HG03108 (cell line): Measurements from ENCODE around the gene WDR1.

Experiments
- ATAC-seq: cut with Tn5 transposase; IDR thresholded peaks from one replicate; pipeline ENCODE4 v1.9.1; 2021; ENCODE audit warnings: moderate library complexity; ENCODE audit not compliant: unreplicated experiment

The WDR1 gene

DNA sequence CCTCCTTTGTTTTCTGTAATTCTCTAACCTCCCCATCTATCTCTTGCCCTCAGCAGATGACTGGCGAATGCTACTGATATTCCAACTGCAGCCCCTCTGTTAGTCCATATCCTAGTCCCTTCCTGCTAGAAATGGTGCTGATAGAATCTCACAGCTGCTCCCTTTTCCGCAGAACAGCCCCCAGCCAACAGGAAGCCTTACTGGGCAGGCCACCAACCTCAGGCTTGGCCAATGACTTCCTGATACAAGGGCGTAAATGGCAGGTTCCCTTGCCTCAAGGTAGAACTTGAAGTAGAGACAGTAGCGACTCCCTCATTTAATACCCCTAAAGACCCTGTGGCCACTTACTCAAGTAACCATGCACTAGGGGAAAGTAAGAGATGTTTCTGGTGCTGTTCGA is 68.6 kb downstream of the WDR1 start:
- ATAC-seq, result no peak

- ATAC-seq, result no peak
These were observed 70.1 kb downstream of the WDR1 start for GRCh38 chr4:10046471-10046870.

DNA sequence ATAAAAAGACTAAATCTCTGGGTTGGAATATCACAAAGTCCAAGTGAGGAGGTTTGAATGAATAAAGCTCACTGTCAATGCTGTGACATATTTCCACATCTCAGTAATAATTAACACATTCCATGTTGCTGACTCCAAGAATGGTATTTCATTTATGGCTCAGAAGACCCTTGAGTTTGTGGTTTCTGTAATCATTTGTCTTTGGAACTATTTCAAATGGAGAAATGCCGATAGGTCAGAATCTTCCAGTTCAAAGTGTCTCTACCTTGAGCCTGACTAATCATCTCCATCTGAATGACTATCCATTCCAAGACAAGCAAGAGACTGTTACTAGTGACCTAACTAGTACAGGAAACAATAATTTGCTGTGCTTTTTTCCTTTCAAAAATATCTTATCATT is 71.1 kb downstream of the WDR1 start:
- no peak for ATAC-seq

GRCh38 chr4:10041036-10041435 is 75.6 kb downstream of the WDR1 start:
- ATAC-seq, result no peak

- no peak for ATAC-seq
These were observed 76.3 kb downstream of the WDR1 start for GRCh38 chr4:10040049-10040892.

DNA sequence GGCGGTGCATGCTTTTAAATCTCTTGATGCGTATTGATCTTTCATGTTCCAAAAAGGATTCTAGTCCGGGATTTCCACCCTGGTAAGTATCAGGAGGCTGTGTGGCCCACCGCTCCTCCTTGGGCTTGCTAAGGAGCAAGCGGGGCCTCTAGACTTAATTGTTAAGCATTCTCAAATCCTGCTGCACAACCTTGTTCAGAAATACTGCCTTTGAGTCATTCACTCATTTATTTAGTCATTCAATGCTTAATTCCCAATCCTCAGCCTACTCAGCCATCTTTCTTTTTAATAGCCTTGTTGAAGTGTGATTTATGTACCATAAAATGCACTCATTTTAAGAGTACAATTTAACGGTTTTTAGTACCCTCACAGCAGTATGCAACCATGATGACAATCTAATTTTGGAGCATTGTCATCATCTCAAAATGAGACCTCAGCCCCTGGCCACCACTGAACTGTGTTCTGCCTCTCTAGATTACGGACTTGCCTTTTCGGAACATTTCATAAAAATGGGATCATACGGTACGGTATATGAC is 79.7 kb downstream of the WDR1 start:
- no peak for ATAC-seq

DNA sequence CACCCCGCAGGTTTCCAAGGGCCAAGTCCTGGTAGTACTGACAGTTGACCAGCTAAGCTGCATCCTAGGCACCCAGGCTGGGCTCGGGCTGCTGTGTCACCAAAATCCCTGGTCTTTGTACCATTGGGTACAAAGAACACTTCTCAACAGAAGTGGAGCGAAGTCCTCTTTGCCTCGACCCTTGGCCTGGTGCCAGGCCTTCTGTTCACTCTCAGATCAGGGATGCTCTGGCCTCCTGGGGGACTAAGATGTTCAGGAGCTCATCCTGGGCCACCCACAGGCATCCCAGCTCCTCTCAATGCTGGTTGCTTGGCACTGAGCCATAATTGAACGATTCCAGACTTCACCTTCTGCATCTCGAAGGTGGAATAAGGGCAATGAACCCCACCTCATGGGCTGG is 81.5 kb downstream of the WDR1 start:
- no peak for ATAC-seq

DNA sequence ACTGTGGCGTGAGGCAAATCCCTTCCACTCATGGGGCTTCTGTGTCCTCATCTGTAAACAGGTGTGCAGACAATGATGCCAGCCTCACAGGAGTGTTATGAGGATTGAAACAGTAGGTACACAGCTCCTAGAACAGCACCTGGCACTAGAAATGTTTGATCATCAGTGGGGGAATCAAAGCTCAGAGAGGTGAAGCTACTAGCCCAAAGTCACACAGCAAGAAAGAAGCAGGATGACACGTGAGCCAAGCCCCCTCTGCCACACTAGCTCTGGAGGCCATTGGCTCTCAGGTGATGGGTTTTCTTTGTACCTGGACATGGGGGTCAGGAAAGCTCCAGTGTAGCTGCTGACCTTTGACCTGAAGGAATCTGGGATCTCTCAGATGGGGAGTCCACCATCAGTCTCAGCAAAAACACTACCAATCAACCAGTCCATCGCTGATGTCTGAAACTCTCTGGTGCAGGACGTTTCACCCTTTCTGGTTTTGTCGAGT is 81.9 kb downstream of the WDR1 start:
- no peak for ATAC-seq

DNA sequence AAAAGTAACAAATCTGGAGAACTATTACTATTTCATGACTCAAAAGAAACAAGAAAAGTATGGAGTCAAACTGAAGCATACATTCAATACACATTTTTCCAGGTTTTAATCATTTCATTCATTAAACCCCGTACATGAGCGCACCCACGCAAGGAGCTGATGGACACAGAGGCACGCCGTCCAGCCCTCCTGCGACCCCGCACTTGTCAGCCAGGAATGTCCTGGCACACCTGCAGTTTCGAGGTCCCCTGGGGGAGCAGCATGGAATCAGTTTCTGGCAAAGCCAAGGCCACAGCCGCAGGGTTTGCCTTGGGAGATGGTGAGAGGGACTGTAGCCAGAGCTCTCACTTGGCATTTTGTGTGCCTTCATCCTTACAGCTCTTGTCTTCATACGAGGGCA is 82.5 kb downstream of the WDR1 start:
- ATAC-seq, result no peak

DNA sequence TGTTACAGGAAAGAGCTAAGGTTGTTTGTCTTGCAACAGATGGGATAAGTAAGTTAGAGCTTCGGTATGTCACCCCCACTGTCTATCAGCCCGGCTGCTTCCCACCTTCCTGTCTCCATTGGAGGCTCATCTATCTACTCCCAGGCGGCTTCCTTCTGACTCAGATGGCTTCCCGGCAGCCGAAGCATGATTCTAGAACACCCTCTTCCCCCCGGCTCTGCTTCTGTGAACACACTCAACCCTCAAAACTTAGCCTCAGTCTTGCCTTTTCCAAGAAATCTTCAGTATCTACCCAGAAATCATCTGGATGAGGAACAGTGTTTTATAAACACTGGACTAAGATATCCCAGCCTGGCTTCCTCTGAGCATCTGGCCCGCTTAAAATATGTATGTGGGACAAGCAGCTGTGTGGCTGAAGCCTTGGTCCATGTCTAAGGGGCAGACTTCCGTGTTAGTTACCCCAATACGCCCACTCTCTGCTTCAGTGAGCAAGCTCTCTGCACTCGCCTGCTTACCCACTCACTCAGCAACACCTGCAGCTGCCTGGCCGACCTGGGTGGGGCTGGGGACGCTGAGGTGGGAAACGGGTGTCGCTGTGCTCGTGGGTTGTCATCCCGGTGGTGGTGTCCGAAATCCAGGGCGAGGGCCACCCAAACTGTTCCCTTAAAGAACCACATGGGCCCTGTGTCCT is 83.3 kb downstream of the WDR1 start:
- no peak for ATAC-seq

DNA sequence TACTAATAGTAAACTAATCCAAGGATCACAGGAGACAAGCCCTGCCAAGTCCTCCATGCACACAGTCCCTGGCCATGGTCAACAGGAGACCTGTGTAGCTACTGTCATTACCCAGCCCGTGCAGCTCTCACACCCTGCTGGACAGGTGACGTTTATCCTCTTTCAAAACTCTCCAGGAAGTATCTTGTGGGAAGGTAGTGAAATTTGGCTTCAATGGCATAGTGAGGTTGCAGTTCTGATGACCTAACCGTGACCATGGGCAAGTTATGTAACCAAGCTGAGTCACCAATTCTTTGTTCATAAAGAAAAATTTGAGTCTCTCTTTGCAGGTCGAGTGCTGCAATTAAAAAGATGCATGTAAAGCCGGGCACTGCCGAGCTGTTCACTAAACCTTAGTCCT is 84.0 kb downstream of the WDR1 start:
- ATAC-seq, result no peak

DNA sequence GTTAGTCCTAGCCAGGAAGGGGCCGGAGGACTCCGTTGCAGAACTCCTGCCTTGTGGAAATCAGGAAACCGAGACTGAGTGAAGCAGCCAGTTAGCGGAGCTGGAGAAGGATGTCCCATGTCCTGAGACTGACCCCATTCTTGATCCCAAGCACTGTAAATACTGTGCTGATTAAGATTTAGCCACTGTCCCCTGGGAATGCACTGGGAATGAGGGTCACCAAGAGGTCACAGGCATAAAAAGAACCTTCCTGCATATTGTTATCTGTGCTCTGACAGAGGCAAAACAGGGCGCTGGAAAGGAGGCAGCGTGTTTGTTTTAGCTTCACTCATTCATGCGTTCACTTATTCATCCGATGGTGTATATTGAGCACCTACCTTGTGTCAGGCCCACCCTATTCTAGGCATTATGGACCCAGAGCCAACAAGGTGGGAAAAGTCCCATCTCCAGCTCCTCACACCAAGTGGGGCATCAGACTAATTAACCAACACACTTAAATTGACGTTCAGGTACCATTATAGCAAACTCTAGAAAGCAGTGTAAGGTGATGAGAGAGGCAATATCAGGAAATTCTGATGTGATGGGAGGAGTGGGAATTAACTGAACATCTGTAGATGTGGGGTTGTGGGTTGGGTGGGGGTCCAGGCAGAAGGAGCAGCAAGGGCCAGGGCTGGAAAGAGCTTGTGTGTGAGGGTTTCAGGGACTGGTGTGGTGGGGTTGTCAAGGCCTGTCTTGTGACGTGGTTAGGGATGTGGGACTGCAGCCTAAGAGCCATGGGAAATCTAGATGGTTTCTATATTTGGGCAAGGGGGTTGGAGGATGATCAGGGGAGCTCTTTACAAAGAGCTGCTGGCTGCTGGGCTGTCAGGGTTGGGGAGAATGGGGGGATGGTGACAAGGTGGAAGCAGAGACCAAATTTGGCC is 84.7 kb downstream of the WDR1 start:
- ATAC-seq, result no peak

DNA sequence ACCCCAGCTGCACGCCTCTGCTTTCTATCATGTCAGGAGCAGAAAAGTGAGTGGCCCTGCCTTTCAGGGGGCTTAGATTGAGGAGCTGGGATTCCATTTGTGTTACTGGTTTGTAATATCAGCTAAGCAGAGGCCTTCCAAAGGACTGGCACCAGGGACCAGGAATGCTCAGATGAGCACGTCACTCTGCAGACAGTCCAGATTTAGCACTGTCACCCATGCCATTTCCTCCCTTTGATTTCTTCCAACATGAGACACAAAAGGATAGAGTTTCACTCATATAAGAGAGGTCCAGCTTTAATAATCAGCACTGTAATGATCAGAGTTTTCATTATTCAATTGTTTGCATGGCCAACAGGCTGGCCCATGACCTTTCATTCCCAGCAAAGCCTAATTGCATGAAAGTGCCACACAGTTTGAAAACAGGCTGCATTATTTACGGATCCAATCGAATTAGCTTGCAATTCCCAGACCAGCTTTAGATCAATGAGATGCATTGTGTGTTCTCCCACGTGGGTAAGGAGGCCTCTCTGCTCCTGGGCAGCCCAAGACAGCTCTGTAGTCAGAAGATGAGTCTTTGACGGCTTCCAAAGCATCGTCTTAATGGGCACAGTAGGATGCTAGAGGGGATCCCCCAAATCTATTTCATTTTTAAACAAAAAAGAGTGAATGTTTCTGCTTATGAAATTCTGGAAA is 85.5 kb downstream of the WDR1 start:
- no peak for ATAC-seq

DNA sequence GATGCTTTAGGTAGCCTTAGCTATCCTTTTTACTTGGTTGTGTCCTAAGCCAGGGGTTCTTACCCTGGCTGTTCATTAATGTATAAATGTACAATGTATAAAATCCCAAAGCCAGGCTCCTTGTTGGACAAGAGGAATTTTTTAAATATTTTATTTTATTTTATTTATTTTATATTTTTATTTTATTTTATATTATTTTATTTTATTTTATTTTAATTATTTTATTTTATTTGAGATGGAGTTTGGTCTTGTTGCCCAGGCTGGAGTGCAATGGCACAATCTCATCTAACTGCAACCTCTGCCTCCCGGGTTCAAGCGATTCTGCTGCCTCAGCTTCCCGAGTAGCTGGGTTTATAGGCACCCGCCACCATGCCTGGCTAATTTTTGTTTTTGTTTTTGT is 87.2 kb downstream of the WDR1 start:
- no peak for ATAC-seq

- no peak for ATAC-seq
These were observed 87.7 kb downstream of the WDR1 start for GRCh38 chr4:10028910-10029309.

GRCh38 chr4:10026485-10026884 is 90.1 kb downstream of the WDR1 start:
- no peak for ATAC-seq

- ATAC-seq, result no peak
These were observed 91.3 kb downstream of the WDR1 start for GRCh38 chr4:10025230-10025806.
